Stimulated activated CD4-positive, alpha-beta T cell treated with anti-CD3 and anti-CD28 coated beads, Interleukin-4, amount 100 ng/mL, for 48 hours (primary cell): ENCODE results near the gene NDUFS3.

Experiments used
- DNase-seq, 2 donors: peaks; one replicate each; pipeline ENCODE4 v3.0.0-alpha.2; 2020; ENCODE audit warnings: low read depth in 2 of 2

The NDUFS3 gene

DNA sequence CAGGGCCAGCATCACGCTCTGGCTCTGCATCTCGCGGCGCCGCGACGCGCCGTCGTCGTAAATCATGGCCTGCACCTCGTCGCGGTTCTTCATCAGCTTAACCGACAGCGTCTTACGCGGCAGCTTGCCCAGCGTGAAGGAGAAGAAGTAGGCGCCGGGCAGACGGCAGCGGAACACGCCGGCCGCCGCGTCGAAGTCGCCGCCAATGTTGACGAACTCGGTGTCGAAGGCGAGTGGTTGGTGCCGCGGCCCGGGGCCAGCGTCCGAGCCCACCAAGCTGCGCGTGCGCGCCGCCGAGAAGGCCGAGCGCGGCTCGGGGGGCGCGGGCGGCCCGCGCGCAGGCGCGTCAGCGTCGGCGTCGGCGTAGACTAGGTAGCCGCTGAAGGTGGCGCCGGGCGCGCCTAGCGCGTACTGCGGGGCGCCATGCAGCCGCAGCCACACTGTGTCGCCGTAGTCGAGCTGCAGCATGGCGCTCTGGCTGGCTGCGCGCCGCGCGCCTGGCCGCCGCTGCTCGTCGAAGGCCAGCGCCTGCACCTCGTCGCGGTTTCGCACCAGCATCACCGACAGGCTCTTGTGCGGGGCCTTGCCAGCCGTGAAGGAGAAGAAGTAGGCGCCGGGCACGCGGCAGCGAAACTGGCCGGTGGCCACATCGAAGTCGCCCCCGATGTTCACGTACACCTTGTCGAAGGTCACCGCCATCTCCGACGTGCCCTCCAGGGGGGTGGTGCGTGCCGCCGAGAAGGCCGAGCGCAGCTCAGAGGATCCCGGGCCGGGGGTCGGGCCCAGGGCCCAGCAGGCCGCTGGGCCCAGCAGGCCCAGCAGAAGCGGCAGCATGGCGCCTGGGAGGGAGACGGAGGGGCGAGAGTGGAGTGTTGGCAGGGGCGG, 11.3 kb downstream of the NDUFS3 start:
- DNase-seq = no peak

DNA sequence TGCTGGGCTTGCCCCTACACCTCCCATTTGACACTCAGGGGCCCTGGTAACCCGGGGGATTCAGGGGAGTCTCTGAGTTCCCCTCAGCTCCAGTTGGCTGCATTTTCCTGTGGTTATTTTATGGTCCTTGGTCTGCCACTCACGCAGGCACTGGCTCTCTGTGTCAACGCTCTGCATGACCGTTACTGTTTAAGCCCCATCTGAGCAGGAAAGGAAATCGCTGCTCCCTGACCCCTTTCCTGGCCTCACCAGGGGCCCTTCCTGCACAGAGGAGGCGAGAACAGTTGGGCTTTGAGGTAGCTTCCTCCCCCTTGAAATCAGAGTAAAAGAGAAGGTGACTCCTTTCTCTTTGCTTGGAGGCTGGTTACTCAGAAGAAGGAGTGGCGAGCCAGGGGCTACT, 12.9 kb downstream of the NDUFS3 start:
- DNase-seq = no peak

DNA sequence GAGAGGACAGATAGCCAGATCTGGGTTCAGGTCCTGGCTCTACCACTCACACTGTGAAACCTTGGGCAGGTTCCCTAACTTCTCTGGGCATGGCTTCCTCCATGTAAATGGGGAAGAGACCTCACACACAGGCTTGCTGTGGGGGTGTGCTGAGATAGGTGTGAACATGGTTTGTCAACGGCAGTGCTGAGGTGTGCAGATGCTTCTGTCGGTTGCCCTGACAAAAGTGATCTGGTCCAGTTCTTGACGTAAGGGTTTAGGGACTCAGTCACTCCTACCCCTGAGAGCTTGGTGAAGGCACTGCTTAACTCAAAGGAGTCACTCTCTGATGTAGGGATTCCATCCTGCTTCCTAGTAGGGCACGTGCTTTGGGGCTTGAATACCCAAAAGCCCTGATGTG, 13.4 kb downstream of the NDUFS3 start:
- DNase-seq = no peak

DNA sequence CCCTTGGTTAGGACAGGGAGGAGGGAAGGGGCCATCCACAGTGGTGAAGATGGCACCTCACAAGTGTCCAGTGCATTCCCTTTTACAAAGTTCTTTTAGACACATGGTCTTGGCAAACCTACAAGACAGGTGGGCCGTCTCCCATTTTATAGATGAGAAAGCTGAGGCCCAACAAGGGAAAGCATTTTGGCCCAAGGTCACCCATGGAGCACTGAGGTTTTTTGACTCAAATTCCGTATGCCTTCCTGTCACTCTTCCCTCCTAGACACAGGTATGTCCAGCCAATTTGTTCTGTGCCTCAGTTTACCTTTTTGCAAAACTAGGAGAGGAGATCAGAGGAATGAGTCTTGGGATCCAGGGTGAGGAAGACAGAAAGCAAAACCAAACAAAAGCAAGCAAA, 14.1 kb downstream of the NDUFS3 start:
- no peak for DNase-seq

DNA sequence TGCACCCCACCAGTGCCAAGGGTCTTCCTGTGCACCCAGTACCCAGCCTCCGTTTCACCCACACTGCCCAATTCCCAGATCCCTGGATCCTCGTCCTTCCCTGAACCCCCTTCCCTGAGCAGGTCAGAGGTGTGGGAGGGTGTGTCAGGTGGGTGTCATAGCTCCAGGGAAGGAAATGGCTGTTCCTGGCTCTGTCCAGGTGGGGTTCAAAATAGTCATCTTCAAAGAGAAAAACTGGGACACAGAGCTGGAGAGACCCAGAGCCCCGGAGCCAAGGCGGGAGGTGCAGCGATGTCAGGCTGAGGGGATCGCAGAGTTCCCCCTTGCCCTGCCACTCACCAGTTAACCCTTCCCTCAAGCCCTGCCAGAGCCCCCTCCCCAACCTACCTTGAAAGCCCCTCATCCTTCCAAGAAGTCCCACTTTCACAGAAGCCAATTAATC, 14.6 kb downstream of the NDUFS3 start:
- DNase-seq = no peak

DNA sequence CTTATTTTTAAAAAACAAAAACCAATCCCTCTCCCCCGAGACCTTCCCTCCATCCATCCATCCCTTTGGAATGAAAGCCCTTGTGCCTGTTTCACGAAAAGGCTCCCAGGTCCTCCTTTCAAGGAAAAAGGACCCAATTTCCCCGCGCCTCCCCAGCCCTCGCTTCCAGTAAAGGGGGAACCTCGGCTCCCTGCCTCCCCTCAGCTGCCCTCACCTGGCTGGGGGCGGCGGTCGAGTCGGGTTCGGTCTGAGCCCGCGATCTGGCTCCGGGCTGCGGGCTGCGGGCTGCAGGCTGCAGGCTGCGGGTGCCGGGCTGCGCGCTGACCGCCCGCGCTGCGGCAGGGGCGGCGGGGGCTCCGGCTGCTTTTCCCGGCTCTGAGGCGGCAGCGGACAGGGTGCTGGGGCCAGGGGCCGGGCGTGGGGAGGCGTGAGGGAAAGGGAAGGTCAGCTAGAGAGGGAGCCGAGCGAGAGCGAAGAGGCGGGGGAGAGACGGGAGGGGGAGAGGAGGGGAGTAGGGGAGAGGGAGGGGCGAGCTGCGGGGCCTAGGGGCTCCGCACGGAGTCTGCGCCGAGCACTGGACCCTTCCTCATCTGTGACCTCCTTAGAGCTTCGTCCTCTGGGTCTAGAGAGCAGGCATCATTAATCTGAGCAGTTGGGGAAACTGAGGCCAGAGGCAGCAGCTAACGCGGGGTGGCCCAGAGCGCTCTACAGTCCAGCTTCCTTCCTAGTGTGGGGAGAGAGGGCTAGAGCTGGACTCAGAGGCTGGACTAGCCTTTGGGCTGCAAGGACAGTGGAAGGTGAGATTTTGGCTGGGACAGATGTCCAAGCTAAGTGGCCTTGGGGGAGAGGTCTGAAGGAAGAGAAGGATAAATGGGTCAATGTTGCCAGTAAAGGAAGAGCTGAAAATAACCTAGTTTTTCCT, 15.3 kb downstream of the NDUFS3 start, which contains the start of gene C1QTNF4:
C1QTNF4 (minus strand) TSS at position 478 of the 922 bp plus-strand sequence. CDS start 3,601 bp downstream, outside the sequence.
- no peak for DNase-seq

DNA sequence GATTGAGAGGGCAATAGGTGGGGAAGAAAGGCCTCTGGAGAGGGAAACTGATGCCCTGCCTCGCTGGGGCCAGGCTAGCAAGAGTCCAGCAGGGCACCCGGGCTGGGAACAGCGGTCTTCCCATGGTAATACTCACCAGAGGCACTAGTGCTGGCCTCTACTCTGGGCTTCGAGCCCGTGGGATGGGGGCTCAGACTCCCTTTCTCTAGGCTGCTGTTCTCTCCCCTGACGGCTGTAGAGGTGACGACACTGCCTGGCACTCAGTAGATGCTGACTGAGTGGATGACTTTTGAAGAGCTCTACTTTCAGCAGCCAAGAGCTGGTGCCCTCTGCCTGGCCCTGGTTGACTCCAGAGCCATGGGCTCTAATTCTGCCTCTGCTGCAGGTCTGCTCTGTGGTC, 16.2 kb downstream of the NDUFS3 start:
- DNase-seq = no peak

DNA sequence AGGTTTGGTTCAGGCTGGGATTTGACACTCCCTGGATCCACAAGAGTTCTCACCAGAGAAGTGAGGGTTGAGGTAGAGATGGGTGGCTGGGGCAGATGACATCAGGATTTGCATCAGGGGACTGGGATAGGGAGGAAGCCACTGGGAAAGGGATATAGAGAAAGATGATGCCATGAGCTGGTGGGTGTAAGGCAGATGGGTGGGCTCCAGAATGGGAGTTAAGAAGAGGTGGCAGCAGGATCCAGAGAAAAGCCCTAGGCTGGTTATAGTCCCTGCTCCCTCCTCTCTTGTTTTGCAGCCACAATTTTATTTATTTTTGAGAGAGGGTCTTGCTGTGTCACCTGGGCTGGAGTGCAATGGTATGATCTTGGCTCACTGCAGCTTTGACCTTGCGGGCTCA, 17.1 kb downstream of the NDUFS3 start:
- DNase-seq = no peak

DNA sequence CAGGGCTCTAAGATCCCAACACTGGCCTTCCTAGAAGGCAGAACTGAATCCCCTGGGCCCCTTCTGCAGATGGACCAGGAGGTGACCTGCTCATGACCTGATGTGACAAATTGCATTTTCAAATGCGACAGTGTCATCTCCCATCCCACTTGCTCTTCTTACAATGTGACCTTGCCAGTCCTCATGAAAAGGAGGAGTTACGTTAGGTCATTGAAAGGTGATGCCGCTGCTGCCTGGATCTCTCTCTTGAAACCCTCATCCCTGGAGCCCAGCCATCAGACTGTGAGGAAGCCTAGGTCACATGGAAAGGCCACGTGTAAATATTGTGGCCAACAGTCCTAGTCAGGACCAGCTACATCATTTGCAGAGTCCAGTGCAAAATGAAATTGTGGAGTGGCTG, 21.0 kb downstream of the NDUFS3 start:
- no peak for DNase-seq

DNA sequence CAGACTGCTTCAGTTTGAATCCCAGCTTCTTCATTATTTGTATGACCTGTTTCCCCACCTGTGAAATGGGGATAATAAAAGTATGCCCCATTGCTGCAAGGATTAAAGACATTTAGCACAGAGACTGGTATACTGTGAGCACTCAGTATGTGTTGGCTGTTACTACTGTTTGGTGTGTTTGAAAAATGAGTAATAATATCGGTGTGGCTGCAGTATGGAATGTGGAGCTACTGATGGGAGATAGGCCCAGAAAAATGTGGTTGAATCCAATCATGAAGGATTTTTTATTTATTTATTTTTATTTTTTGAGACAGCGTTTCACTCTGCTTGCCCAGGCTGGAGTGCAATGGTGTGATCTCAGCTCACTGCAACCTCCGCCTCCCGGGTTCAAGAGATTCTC, 24.4 kb downstream of the NDUFS3 start:
- DNase-seq = no peak

DNA sequence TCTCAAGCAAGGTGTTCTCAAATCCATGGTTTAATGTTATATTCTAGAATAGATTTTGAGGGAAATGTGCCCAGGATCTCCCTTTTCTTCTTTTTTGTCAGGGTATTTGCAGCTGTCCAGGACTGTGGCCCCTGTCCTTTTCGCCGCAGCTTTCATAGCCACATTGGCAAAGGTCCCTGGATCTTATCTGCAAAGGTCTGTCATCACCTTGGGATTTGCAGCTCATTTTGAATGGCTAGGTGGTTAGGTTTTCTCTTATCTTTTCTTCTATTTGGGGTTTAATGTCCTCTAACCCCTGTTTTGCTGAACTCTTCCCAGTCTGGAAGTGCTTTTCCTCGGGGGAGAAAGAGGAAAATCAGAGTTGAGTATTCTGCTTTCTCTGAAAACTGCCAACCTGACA, 27.0 kb downstream of the NDUFS3 start:
- DNase-seq = no peak

DNA sequence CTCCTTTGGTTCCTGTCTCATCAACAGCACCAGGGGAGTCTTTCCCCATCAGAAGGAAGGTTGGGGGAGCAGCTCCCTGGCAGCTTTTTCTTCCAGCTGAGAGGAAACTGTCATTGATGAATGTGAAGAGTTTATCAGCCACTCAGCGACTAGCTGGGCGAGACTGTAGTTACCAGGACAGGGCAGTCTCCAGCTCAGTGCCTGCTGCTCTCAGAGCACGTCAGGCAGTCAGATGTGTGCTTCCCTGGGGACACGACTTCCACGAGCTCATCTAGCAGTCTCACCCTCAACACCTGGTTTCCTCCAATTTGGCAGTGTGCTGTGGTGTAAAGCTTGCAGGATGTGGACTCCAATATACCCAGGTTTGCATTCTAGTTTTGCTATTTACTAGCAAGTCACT, 27.9 kb downstream of the NDUFS3 start:
- no peak for DNase-seq

DNA sequence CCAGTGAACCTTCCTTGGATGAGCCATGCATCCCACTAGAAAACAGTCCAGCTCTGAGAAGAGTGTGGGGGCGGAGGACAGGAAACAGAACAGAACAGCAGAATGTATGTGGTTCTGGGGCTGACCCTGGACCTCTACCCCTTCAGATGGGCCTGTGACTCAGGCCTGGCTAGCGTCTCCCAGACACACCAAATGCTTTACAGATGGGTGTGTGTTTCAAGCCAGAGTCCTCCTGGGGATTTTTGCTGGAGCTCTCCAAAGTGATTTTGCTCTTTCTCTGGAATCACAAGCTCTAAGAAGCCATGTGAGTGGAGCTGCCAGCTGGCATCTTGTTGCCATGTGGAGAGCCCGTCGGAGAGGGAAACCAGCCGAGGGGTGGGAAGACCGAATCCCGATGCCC, 28.5 kb downstream of the NDUFS3 start:
- no peak for DNase-seq

DNA sequence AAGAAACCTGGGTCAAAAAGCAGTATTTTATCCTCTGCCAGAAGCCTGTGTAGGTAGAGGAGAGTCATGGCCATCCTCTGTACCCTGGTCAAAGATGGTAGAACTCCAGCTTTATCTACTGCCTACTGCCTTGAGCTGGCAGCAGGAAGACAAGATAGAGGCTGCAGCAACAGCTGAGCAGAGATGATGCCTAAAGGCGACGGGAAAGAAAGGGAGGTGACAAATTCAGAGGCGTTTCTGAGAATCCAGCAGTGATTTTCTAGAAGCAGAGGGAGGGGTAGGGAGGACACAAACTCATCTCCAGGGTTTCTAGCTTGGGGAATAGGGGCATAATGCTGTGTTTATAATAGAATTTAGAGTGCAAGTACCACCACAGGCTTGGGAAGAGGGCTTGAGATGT, 30.8 kb downstream of the NDUFS3 start:
- no peak for DNase-seq

DNA sequence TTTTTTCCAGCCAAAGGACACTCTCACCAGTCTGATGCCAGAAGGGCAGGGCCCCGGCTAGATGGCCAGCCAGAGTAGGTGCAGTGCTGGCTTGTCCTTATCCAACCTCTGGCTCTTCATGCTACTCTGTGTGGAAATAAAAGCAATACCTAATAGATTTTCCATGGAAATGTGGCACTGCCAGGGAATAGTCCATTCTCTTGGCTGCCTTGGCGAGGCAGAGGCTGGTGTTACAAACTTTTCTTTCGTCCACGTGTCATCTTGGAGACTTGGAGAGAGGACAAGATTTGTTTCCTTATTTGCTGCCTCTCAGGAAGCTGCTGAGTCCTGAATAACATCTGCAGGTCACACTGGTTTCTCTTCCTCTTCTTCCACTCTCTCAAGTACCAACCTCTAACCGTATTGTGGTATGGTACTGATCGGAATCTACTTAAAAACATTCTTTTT, 32.5 kb downstream of the NDUFS3 start:
- DNase-seq = no peak

DNA sequence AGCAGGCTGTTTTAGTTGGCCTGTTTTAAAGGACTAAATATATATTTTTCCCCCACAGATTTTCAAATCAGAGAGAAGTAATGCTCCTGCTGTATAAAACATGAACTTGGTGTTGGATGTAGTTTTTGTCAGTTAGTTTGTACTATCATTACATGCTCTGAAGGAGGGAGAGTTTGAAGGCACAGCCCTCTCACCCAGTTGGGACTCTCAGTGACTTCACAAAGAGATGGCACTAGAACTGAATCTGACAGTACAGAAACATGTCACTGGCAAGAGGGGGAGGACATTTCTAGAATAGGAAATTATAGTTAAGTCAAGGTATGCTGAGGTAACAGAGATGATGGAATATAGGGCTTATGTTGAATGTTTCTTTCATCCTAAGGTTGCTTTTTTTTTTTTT, 36.4 kb downstream of the NDUFS3 start:
- no peak for DNase-seq

DNA sequence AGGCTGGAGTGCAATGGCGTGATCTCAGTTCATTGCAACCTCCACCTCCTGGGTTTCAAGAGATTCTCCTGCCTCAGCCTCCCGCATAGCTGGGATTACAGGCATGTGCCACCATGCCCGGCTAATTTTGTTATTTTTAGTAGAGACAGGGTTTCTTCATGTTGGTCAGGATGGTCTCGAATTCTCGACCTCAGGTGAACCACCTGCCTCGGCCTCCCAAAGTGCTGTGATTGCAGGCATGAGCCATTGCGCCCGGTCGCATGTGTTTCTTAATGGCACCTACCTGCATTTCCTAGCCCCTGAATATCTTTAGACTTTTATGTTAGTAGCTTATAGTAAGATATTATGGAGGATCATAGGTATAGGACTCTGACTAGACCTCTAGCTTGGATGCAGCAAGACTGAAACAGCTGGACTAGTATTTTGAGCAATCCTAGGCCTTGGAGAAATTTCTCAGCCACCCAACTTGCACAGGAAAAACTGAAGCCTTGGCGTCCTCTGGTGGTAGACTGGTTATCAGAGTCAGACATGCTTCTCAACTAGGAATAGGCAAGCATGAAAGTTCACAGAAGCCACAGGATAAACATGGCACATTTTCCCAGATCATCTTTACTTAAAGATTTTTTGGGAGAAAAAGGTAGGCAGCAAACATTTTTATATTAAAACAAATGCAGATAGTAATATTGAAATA, 38.0 kb downstream of the NDUFS3 start:
- DNase-seq = no peak

DNA sequence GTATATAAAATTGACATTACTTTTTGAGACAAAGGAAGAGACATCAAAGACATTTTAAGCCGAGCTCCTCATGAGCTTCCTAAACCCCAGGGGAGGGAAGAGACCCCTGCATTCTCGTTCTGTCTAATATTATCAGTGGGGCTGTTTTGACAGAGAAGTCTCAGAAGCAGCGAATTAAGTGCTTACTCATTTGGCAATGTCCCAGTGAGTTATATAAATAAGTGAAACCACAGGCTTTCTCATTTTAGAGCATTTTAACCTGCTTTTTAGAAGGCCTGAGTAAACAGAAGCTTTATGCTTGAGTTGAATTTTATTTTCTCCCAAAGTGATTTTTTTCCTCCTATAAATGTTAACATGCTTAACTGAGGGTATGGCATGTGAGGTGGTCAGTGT, 38.5 kb downstream of the NDUFS3 start:
- no peak for DNase-seq

DNA sequence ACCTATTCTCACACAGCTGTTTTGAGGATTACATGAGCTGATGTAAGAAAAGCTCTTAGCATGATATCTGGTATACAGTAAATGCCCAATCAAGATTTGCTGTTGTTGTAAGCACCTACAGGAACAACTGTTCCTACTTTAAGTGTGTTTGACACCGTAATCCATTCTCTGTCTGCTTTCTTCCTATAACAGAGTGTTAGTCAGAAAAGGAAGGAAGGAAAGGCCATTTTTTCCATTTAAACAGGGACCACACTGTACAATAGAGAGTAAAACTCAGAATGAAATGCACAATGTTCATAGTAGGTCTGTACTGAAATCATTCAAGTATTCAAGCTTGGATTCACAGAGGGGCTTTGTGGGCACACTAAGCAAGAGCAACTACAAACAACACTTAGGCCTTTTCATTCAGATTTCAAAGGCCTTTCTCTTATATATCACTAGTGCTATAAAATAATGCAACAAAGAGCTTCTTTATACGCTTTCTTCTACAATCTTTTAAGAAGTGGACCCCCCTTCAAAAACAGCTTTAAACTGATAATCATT, 42.0 kb downstream of the NDUFS3 start:
- no peak for DNase-seq

DNA sequence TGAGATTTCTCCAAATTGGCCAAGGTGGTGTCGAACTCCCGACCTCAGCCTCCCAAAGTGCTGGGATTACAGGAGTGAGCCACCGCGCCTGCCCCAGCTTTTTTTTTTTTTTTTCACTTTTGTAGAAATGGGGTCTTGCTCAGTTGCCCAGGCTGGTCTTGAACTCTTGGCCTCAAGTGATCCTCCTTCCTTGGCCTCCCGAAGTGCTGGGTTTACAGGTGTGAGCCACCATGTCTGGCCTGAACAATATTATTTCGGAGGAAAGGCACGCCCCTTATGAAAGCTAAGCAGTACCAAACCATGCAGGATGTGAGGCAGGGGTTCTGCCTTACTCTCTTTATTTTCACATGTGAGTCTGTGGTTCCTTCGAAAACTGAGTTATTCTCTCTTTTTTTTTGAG, 47.4 kb downstream of the NDUFS3 start:
- no peak for DNase-seq

DNA sequence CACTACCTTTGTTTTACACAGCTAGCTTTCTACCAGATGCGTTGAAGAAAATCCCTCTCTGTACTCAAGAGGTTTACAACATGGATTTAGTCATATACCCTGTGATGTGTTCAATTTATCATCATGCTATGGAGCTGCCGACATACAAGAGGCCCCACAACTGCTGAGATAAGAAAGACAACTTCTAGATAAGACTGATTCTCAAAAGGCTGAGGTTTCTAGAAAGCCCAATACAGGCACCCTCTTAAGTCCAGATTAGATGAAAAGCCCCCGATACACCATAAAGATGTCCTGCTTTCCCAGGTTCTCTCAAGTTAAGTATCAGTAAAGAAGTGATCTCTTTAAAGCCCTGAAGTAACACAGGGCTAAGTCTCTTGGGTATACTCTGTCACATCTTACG, 49.2 kb downstream of the NDUFS3 start:
- no peak for DNase-seq

DNA sequence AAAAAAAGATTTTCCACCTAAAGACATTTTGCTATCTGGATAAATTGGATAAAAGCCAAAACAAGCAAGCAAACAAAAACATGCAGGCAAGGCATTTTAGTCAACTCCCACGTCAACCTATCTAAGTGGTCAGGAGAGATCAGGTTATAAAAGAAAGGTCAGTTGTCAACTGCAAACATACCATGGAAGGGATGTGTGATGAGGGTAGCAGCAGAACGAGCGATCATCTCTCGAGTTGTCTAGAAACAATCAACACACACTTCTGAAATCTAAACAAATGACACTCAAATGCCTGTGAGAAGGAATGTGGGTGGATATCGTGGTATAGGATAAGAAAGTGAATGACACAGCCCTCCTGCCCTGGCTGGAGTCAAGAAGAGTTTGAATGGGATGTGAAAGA, 52.6 kb downstream of the NDUFS3 start:
- no peak for DNase-seq
